Activated gamma-delta T cell (primary cell): Measurements from ENCODE around the gene KNDC1.
"Not testable (repeated sequence)": the region's sequence is repeated elsewhere in the genome, so short reads cannot be mapped to it uniquely, and the experiment has no call there.

Experiments used
- DNase-seq: peaks from one replicate; lab custom pipeline; 2025; lab: John Stamatoyannopoulos, UW
- total RNA-seq, 2 donors: gene quantifications; one replicate each; lab custom pipeline; 2026; lab: John Stamatoyannopoulos, UW

Gene KNDC1
- total RNA-seq = 1.5 to 1.7 reads per million in 2 donors

DNA sequence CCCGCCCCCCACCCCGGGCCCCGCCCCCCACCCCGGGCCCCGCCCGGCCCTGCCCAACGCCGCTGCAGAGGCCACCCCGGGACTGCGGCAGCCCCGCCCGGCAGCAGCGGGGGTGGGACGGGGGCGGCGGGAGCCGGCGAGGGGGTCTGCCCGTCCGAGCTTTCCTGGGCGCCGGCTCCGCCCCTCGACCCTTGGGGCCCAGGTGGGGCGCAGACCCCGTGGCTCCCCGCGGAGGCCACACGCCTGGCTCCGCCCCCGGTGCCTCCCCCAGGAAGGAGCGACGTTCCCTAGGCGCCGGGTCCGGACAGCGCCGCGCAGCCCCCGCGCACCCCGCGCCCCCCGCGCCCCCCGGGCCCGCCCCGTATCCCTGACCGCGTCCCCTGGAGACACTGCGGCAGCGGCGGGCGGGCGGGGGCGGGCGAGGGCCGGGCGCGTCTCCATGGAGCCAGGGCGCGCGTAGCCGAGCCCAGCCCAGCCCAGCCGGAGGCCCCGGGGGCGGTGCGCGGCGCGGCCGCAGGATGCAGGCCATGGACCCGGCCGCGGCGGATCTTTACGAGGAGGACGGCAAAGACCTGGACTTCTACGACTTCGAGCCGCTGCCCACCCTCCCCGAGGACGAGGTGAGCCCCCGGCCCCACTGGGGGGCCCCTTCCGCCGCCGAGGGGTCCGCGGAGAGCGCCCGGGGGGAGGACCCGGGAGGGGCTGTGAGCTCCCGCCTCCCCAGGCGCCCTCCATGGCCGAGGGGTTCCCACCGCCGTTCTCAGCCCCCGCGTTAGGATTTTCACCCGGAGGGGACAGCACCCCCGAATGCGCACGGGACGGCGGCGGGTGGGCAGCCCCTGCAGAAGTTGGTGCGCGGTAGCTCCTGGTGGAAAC lies at the start of gene KNDC1:
KNDC1 (plus strand) TSS at position 270 of the 876 bp plus-strand sequence; CDS start at position 519, 249 bp downstream.
- DNase-seq = no peak

DNA sequence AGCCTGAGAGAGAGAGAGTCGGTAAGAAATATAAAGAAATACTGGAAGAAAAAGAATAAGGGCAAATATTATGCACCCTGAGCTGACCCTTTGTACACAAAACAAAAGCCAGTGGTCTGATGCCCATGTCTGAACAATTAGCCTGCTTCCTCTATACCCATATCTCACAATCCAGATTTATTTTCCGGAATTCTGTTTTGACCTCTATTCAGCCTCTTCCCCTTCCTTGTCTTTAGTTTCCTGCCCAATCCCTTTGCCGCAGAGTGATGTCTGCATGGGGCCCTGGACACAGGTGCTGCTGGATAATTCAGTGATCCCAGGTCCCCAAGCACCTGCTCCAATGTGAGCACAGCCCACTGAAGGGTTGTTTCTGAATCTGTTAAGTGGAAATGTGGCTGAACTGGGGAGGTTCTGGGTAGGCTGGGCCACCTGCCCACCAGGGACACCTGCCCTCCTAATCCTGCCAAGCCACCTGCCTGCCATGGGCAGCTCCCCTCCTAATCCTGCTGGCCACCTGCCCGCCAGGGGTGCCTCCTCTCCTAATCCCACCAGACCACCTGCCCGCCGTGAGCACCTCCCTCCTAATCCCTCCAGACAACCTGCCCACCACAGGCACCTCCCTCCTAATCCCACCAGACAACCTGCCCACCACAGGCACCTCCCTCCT lies 49.3 kb upstream of the KNDC1 start:
- DNase-seq = no peak

DNA sequence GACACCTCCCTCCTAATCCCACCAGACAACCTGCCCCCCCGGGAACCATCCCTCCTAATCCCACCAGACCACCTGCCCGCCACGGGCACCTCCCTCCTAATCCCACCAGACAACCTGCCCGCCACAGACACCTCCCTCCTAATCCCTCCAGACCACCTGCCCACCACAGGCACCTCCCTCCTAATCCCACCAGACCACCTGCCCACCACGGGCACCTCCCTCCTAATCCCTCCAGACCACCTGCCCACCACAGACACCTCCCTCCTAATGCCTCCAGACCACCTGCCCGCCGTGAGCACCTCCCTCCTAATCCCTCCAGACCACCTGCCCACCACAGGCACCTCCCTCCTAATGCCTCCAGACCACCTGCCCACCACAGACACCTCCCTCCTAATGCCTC lies 48.4 kb upstream of the KNDC1 start:
- not testable (repeated sequence) for DNase-seq

- no peak for DNase-seq
Measured at GRCh38 chr10:133113146-133113830, 46.7 kb upstream of the KNDC1 start.

DNA sequence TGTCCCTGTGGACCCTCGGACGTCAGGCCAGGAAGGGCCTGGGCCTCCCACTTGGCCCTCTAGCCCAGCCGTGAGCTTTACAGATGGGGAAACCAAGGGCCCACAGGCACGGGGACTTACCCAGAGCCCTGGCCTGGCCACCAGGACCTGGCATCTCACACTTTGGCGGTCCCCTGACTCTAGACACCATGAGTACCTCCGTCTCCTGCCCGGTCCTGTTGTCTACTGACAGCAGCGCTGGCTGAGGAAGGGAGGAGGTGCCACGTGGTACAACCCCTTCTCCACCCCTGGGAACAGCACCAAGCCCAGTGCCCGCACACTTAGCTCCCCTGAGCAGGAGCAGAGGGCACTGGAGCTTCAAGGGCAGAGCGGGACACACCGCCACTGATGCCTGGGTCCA lies 46.2 kb upstream of the KNDC1 start:
- no peak for DNase-seq

GRCh38 chr10:133114251-133114650 lies 45.8 kb upstream of the KNDC1 start:
- no peak for DNase-seq

DNA sequence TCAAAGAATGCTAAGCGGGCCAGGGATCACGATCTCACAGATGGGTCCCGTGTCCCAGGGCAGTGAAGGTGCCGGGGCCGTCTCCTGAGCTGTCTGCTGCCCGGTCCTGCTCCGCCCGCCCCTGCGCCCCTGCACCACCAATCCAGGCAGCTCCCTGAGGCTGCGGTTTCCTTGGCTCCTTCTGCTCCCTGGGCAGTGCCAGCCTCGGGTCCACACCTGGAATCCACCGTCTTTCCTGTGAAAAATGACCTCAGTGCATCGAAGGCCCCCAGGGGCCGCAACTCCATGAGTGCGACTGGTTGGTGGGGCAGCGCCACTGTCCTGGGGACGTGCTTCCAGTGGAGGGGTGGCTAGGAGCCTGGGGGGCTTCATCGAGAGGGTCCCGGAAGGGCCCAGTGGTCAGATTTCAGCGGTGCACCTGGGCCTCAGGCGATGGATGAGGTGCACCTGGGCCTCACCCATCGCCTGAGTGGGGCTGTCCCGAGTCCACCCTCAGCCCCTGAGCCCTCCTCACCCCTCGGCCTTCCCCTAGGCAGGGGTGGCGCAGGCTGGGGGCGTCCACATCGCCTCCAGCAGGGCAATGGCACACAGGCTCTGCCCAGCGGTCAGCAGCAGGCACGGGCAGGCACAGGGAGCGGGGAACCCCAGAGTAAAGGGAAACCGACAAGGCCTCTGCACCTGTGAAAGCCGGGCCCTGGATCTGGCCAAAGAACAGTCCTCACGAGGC lies 45.1 kb upstream of the KNDC1 start:
- DNase-seq = no peak

GRCh38 chr10:133115453-133115842 lies 44.6 kb upstream of the KNDC1 start:
- no peak for DNase-seq

DNA sequence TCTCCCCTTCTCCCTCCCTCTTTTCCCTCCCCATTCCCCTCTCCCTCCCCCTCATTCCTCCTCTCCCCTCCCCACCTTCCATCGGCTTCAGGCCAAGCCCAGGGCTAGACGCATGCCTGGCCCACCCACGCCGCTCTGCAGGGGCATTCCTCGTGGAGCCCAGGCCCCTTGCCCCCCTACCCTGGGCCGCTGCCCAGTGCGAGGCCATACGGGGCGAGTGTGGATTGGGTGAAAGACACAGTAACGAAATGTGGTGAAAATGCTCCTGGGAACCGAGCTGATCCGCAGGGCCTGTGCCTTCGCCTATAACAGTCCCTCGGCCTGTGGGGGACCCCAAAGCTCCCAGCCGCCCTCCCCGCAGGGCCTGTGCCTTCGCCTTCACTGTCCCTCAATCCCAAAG lies 44.0 kb upstream of the KNDC1 start:
- no peak for DNase-seq

DNA sequence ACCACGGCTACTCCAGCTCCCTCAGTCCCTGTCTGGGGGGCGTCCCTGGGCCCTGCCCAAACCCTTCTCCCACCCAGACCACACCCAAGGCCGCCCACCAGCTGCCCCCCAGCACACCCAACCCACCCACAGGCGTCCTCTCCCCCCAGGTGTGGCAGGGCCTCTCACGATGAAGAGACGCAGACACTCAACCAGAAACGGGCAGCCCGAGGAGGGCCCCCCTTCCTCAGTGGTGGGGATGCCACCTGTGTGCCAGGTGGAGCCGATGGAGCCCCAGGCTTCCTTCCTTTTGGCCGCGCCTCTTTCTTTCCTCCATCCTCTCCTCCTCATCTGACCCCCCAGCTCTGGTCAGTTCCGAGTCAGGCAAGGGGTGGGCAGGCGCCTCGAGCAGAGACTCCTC lies 43.6 kb upstream of the KNDC1 start:
- DNase-seq = no peak

- no peak for DNase-seq
Measured at GRCh38 chr10:133117036-133117687, 42.9 kb upstream of the KNDC1 start.

GRCh38 chr10:133117688-133118071 lies 42.3 kb upstream of the KNDC1 start:
- no peak for DNase-seq

- DNase-seq = no peak
Measured at GRCh38 chr10:133121479-133121878, 38.5 kb upstream of the KNDC1 start.

GRCh38 chr10:133122171-133122935 lies 37.7 kb upstream of the KNDC1 start:
- DNase-seq = no peak

- DNase-seq = no peak
Measured at GRCh38 chr10:133123050-133123745, 36.8 kb upstream of the KNDC1 start.

DNA sequence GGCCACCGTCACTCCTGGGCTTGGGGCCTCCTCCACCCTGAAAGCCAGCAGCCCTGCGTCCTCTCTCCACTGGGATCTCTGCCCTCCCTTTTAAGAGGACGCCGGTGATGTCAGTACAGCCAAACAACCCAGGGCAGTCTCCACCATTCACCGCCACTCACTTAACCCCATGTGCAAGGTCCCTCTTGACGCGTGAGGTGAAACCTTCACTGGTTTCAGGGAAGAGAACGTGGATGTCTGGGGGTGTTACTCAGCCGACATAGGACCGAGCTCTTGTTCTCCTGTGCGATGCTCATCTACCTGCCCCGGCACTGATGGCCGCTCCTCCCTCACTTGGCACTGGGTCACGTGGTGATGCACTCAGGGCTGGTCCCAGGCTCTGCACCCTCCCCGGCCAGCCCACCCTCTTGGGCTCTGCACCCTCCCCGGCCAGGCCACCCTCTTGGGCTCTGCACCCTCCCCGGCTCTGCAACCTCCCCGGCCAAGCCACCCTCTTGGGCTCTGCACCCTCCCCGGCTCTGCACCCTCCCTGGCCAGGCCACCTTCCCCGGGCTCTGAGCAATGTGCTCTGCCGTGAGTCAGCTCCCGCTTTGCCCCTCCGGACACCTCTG lies 36.2 kb upstream of the KNDC1 start:
- DNase-seq = no peak

DNA sequence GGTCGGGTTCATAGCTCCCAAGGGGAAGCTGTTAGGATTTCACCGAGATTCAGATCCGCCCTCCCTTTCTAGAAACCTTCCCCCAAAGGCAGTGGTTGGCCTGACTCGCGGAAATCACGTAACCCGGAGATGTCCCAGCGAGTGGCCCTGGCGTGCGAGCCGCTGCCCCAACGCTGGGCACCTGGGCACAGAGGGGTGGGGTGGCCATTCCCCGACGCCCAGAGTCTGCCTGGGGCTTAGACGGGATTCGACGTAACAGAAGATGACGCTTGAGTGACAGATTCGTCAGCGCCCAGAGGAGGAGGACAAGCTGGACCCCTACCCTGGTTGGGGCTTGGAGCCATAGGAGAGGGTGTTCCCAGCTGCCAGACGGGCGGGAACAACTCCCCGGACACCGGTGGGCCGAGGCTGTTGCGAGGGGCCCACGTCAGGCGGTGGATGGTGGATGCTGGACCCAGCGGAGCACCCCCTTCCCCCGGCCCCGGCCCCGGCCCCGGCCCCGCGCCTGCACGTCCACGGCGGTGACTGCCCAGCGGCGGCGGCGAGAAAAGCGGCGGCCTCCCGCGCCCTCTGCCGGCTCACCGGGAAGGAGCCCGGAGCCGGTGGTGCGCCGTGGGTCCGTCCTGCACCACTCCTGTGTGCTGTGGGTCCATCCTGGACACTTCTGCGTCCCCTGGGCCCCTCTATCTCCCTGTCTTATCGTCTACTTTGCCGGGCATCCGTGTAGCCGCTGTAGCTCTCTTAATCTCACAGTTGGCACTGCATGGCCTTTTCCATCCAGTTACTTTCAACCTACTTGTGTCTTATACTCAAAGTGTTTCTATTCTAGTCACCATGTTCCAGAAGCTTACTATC lies 35.4 kb upstream of the KNDC1 start:
- DNase-seq = no peak

- DNase-seq = no peak
Measured at GRCh38 chr10:133125901-133126300, 34.1 kb upstream of the KNDC1 start.
